GM19395 (cell line): ENCODE data around the gene MTOR.
"Not testable (repeated sequence)": the region's sequence is repeated elsewhere in the genome, so short reads cannot be mapped to it uniquely, and the experiment has no call there.

ENCODE experiments used
- ATAC-seq: cut with Tn5 transposase; IDR thresholded peaks from one replicate; pipeline ENCODE4 v1.9.1; 2021; ENCODE audit warnings: mild to moderate bottlenecking, moderate library complexity; ENCODE audit not compliant: unreplicated experiment

MTOR gene

GRCh38 chr1:11187000-11187399 is 75.4 kb downstream of the MTOR start:
- ATAC-seq, result no peak

GRCh38 chr1:11184973-11185372 is 77.4 kb downstream of the MTOR start:
- ATAC-seq, result no peak

- ATAC-seq, result no peak
Measured at GRCh38 chr1:11182884-11183283, 79.5 kb downstream of the MTOR start.

- ATAC-seq, result no peak
Measured at GRCh38 chr1:11180342-11180744, 82.0 kb downstream of the MTOR start.

GRCh38 chr1:11179749-11180148 is 82.6 kb downstream of the MTOR start:
- ATAC-seq, result not testable (repeated sequence)

GRCh38 chr1:11179125-11179524 is 83.2 kb downstream of the MTOR start:
- ATAC-seq, result no peak

GRCh38 chr1:11178021-11179015 is 84.0 kb downstream of the MTOR start:
- no peak for ATAC-seq

GRCh38 chr1:11176081-11176706 is 86.2 kb downstream of the MTOR start:
- ATAC-seq, result no peak

GRCh38 chr1:11175461-11175860 is 86.9 kb downstream of the MTOR start:
- no peak for ATAC-seq

- ATAC-seq, result no peak
Measured at GRCh38 chr1:11174261-11174942, 87.9 kb downstream of the MTOR start.

GRCh38 chr1:11170102-11170501 is 92.2 kb downstream of the MTOR start:
- ATAC-seq, result no peak

- no peak for ATAC-seq
Measured at GRCh38 chr1:11169202-11169601, 93.1 kb downstream of the MTOR start.

- ATAC-seq, result no peak
Measured at GRCh38 chr1:11168731-11169130, 93.6 kb downstream of the MTOR start.

- not testable (repeated sequence) for ATAC-seq
Measured at GRCh38 chr1:11166744-11167143, 95.6 kb downstream of the MTOR start.

- not testable (repeated sequence) for ATAC-seq
Measured at GRCh38 chr1:11162752-11163151, 99.6 kb downstream of the MTOR start.

GRCh38 chr1:11158720-11159321 is 103.5 kb downstream of the MTOR start:
- ATAC-seq, result no peak

- no peak for ATAC-seq
Measured at GRCh38 chr1:11158291-11158690, 104.1 kb downstream of the MTOR start.

- ATAC-seq, result no peak
Measured at GRCh38 chr1:11157867-11158266, 104.5 kb downstream of the MTOR start.

- ATAC-seq, result no peak
Measured at GRCh38 chr1:11157394-11157793, 105.0 kb downstream of the MTOR start.

- no peak for ATAC-seq
Measured at GRCh38 chr1:11156963-11157362, 105.4 kb downstream of the MTOR start.

- ATAC-seq, result no peak
Measured at GRCh38 chr1:11156441-11156840, 105.9 kb downstream of the MTOR start.
